ENCODE results near the gene PPP1R2.
A peak's percentile ranks its signal among the peaks of the same experiment; 100 is the strongest.
"Not testable (repeated sequence)": the region's sequence is repeated elsewhere in the genome, so short reads cannot be mapped to it uniquely, and the experiment has no call there.

Gene PPP1R2

DNA sequence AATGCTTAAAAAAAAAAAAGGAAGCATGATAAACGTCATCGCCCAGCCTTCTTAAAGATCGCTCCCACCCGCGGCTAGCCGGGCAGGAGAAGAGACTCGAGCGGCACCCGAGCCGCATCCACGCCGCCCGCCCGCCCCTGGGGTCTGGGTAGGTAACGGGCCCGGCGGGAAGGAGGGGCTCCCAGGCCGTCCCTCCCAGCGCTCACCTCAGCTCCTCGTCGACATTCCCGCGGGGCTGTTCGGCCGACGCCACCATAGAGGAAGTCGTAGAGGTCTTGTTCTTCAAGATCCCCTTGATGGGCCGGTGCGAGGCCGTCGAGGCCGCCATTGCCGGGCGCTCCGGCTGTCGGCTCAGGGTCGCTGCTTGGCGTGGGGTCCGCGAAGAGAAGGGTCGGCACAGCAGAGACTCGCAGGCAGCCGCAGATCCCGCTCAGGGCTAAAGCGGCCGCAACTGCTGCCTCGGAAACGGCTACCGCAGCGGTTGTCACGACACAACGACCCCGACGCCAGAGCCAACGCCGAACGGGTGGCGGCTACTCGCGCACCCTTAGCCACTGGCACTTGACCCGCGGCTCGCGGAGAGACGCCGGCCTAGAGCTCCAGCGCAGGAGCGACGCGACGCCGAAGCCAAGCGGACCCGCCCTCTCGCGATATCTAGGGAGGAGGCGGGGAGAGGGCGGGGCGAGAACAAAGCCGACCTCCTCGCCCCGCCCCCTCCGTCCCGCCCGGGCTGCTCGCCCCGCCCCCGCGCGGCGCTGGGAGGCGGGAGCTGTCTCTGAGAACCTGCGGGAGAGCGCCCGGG, at the start of gene PPP1R2:
TSS of gene PPP1R2 (minus strand) at position 628 of the 802 bp plus-strand sequence. CDS start at position 328, 300 bp downstream.
- peak; percentile 97 for DNase-seq (ENCODE audit: low spot score)

DNA sequence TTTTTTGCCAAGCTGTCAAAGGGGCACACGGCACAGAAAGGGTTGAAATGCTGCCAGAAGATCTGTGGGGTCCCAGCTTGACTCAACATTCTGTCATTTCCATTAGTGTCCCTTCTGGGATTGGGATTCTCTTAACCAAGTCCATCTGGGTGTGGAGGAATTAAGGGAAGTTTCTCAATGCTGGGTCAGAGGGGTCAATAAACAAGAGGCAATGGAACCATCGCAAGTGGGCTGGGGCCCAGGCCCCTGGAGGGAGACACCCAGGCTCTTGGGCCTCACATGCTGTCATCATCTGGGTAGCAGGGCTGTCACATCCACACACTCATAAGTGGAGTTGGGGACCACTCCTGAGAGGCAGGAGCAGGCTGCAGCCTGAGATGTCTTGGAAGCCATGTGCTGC, 48.7 kb upstream of the PPP1R2 start:
- no peak for DNase-seq (ENCODE audit: low spot score)

DNA sequence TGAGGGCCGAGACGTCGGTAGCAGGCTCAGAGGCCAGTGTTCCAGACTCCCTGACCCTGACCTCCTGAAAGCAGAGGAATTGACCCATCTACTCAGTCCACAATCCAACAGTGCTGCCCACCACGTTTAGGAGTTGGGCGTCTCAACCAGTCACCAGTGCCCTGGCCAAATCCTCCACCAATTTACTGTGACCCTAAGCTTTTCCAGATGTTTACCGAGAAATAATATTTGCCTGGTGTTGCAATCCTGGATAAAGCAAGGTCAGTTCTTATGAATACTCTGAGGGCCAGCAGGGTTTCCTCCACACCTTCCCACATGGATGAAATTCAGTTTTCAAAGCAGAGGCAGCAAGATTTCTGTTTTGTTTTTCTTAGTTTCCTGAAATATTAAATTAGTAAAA, 48.1 kb upstream of the PPP1R2 start:
- DNase-seq (ENCODE audit: low spot score), result no peak

DNA sequence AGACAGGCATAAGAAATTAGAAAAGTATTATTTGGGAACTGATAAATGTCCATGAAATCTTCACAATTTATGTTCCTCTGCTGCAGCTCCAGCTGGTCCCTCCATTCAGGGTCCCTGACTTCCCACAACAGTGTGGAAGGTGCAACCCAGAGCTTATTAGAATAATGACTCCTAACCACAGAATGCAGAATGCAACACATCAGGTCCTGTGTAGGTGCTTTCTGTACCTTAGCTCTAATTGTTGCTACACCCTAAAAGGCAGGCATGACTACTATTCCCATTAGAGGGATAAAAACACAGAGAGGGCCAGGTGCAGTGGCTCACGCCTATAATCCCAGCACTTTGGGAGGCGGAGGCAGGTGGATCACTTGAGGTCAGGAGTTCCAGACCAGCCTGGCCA, 47.3 kb upstream of the PPP1R2 start:
- not testable (repeated sequence) for DNase-seq (ENCODE audit: low spot score)

DNA sequence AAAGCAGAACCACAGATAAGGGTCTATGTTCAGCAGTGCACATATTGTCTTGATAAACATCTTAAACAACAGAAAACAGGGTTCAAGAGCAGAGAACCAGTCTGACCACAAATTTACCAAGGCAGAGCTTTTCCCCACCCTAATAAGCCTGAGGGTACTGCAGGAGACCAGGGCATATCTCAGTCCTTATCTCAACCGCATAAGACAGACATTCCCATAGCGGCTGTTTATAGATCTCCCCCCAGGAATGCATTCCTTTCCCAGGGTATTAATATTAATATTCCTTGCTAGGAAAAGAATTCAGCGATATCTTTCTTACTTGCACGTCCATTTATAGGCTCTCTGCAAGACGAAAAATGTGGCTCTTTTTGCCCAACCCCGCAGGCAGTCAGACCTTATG, 46.7 kb upstream of the PPP1R2 start:
- not testable (repeated sequence) for DNase-seq (ENCODE audit: low spot score)

DNA sequence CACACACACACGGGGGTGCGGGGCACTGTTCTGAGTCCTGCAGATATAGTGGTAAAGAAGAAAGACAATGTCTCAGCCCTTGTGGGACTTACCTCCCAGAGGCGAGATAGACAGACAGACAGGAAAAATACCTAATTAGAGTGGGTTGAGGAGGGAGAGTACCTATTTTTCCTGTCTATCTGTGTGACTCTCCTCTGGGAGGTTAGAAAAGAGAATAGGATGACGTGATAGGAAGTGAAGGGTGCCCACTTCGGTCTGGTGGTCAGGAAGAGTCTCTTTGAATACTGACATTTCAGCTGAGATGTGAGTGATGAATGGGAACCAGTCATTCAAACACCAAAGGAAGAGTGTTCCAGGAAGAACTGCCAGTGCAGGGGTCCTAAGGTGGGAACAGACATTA, 44.7 kb upstream of the PPP1R2 start:
- DNase-seq (ENCODE audit: low spot score), result no peak

DNA sequence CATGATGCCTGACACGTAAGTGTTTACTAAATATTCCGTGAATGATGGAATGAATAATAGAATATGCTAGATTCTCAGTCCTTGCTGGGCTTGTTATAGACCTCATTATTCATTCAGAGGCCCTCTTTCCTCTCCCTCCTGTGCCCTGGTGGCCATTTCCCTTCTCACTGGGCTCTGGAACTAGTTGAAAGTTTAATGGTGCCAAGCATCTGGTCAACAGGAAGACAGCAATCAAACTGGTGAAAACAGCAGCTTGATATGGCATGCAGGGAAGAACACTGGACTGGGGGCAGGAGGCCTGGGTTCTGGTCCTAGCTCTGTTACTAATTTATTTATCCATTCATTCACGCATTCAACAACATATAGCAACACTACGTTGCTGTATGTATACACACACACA, 44.3 kb upstream of the PPP1R2 start:
- DNase-seq (ENCODE audit: low spot score), result no peak

DNA sequence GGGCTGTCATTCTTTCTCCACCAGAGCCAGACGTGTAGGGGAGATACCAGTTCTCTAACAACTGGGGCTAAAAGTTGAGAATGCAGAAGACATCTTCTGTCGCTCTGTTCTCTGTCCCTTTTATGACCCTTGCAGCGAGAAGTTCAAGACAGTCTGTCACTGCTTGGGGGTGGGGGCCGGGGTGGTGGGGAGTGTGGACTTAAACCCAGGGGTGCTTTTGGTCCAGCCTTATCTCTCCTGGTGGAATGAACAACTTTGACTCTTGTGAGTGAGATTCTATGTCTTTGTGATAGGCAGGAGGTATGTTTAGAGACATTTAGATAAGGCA, 41.4 kb upstream of the PPP1R2 start:
- no peak for DNase-seq (ENCODE audit: low spot score)

DNA sequence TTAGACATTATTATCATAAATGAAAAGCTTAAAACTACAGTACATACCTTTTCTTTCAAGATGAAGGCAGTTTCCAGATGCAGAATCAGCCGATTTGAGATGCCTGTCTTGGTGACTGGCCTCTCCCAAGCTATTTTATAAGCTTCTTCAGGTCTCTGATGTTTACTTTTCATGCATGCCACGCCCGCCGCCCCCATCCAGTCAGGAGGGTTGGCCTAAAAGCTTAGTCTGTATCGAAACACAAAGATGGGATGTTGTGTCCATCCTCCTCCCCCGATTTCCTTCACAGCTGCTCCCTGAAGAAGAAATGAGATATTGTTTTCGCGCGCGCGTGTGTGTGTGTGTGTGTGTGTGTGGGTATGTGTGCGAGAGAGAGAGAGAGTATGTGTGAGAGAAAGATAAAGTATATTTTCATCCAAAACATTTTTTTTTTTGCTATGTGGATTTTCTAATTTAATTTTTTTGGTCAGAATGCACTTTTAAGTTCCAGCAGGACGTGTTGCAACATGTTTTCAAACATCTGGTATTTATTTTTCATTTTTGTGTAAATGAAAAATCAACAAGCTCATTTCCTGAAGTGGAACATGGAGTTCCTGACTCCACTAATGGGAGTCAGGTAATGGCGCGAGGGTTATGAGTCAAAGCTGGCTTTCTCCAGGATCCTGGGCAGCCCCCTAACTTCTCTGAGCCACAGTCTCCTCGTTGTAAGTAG, 40.9 kb upstream of the PPP1R2 start, which contains the start of gene APOD:
TSS of gene APOD (minus strand) at position 110 of the 712 bp plus-strand sequence. CDS start 4,479 bp downstream, outside the sequence.
- no peak for DNase-seq (ENCODE audit: low spot score)

DNA sequence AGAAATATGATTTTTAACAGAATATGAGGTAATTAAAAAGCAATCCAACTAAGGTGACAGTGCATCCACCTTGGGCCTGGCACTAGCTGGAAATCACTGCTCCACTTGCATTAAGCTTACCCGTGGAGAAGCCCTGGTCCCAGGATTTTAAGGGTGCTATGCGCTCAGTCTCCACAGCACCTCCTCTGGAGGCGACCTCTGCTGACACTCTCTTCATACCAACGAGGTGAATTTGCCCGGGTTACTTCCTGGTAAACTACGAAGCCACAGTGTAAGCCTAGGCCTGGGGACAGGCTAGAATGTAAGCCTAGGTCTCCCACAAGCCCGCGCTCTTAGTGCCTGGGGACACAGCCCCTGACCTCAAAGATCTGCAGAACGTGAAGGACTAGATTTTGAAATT, 39.8 kb upstream of the PPP1R2 start:
- peak; percentile 50 for DNase-seq (ENCODE audit: low spot score)

DNA sequence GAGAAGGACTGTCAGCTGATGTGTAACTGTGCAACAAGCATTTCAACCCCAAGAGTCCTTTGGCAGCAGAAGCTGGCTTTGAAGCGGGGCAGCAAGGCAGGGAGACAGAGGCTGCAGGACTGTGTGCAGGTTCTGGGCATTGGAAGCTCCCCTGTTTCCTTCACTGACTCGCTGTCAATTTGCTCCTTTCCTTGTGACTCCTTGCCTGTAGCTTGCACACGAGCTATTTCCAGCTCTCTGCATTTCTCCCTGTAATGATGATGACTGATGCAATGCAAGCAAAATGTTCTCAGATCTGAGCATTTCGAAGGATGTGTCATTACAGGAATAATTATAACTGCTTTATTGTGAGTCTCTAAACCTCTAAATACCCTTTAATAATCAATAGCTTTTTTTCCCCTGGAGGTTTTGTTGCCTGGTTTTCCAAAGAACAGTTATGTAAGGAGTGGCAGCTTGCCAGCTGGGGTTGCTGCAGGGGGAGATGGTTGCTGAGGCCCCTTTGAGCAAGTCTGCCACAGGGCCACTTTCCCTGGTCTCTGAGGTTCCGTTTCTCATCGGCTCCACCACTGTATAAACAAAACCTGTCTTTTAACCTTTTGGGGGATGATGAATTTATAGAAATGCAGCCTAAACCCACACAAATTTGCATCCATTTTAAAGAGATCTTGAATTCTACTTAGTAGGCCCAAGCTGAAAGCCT, 37.8 kb upstream of the PPP1R2 start:
- DNase-seq (ENCODE audit: low spot score), result no peak

DNA sequence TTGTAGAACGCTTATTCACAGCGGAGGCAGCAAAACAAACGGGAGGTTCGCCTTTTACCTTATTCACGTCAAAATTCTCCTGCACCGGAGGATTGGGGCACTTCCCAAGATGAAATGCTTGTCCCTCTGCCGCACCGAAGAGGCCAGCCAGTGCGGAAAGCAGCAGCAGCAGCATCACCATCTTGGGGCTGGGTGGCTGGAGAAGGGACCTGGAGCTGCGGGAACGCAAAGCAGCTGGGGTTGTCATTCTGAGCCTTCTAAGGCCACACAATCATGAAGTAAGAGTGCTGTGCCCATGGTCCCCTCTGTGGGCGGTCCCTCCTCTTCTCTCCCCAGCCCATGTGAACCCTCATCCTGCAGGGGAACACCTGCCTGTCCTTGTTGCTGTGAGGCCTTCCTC, 36.2 kb upstream of the PPP1R2 start:
- no peak for DNase-seq (ENCODE audit: low spot score)

DNA sequence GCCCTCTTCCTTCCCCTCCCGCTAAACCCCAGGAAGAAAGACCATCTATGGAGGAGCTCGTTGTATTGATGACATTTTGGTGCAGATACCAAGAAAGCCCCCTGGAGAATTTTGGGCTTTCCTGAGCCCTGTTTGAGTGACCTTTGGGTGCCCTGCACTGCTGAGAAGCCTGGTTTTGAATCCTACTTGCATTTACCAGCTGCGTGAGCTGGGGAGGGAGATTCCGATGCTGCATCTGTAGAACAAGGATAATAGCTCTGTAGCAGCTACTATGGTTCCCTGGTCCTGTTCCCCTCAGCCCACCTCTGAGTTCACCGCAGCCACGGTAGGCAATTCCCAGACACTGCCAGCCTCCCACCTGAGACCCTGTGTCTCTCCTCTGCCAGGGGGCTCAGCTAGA, 35.4 kb upstream of the PPP1R2 start:
- no peak for DNase-seq (ENCODE audit: low spot score)

DNA sequence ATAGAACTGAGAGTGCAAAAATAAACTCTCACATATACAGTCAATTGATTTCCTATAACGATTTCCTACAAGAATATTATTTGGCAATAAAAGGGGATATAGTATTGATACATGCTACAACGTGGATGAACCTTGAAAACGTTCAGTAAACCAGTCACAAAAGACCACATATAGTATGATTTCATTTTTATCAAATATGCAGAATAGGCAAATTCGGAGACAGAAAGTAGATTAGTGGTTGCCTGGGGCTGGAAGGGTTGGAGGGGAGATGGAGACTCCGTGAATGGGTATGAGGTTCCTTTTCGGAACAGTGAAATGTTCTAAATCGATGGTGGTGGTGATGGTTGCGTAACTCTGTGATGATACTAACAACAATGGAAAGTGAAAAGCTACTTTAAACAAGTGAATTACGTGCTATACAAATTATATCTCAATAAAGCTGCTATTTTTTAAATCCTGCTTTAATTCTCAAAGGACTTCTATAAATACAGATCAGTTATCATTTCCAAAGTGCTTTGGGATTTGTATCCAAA, 34.6 kb upstream of the PPP1R2 start:
- no peak for DNase-seq (ENCODE audit: low spot score)

DNA sequence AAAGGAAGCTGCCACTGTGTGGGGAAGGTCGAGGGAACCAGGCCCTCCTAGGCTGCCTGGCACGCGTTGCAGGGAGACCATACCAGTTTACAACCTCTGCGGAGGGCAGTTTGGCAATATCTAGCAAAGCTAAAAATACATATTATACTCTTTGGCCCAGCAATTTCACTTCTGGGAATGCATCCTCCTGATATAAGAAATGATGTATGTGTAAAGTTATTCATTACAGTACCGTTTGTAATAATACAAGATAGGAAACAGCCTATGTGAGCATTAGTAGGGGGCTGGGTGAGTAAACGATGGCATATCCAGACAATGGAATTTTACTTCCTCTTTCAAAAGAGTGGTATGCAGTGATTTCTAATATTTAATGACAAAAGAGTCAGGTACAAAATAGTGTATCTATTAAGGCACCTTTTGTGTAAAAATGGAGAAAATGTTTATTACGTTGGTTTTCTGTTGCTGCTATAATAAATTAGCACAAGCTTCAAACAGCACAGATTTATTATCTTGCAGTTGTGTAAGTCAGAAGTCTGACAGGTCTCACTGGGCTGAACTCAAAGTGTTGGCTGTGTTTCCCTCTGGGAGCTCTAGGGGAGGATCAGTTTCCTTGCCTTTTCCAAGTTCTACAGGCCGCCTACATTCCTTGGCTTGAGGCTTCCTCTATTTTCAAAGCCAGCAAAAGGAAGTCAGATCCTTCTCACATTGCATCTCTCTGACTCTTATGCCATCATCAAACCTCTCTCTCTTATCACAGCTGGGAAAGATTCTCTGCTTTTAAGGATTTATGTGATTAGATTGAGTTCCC, 31.6 kb upstream of the PPP1R2 start:
- no peak for DNase-seq (ENCODE audit: low spot score)

DNA sequence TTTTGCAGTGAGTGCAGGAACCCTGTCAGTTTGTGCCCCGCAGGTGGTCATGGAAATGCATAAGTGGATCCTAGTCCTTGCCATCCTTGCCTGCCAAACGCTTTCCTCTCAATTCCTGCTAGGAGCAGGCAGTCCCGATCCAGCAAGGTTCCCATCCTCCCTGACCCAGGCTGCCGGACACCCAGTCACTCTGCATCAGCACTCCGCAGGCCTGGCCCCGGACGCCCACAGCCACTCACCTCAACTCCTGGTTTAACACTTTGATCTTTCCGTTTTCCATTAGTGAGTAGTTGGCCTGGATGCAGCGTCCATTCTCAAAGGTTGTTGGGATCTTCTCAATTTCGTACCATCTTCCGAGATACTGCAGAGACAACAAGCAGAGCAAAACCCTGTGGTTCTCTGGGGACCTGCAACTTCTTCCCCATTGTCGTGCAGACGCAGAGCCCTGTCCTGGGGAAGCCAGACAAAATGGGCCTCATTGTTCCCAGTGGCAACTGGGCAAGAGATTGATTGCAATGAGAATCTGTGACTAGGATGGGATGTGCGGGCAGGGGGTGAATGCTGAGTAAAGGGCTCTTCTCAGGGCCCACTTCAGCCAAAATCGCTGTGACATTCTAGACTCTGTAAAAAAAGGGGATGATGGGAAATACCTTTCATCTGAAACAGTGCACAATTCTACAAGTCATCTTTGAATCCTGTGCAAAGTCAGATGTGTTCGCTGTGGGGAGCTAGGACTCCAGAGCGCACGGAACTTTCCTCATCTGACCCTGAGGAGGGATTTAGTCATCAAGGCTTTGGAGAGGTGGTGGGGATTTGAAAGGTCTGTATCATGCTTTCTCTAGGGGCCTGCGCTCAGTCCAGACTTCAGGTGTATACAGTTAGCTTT, 30.7 kb upstream of the PPP1R2 start:
- DNase-seq (ENCODE audit: low spot score), result no peak

DNA sequence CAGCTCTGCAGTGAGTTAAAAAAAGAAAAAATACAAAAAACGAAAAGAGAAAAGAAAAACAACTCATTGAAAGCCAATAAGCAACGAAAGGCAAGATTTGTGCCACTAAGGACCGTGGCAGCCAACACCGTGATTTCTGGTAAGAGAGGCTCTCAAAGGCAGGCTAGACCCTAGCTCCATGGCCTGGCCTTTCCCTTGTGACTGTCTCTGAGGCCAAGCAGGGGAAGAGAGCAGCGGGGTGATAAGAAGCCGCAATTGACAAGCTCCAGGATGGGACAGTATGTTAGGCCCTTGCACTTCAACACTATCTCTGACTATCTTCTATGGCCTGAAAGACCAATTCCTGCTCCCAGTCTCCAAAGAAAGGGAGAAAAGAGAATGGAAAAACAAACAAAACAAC, 28.2 kb upstream of the PPP1R2 start:
- no peak for DNase-seq (ENCODE audit: low spot score)

DNA sequence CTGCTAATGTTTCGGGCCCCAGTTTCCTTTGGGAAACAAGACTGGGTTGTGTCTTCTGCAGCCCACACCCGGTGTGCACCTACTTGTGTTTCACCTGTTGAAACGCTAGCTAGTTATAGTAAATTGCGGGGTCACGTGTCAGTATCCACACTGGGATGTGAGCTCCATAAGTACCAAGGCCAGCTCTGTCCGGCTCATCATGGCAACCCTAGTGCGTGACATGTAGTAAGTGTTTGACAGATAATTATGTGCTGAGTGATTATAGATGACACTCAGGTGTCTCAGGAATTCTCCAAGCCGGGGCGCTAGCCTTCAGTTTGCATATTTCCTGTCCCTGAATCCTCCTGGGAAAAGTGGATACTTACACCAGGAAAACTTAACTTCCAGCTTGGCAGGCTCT, 27.8 kb upstream of the PPP1R2 start:
- no peak for DNase-seq (ENCODE audit: low spot score)

DNA sequence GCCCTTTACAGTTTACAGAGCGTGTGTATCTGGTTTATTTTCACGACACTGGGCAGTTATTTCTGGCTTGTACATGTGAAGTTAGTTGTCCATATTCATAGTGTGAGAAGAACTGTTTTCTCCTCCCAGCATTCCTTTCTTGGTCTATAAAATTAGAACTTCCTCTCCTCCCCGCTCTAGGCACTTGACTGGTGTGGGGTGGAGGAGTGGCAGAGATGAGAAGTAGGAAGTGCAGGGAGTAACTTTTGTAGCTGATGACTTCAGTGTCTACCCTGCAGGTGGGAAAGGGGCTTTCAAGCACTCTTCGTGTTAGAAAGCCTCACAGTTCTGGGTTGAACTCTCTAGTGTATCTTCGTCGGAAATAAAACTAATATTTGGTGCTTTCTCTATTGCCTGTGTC, 27.2 kb upstream of the PPP1R2 start:
- DNase-seq (ENCODE audit: low spot score), result no peak

DNA sequence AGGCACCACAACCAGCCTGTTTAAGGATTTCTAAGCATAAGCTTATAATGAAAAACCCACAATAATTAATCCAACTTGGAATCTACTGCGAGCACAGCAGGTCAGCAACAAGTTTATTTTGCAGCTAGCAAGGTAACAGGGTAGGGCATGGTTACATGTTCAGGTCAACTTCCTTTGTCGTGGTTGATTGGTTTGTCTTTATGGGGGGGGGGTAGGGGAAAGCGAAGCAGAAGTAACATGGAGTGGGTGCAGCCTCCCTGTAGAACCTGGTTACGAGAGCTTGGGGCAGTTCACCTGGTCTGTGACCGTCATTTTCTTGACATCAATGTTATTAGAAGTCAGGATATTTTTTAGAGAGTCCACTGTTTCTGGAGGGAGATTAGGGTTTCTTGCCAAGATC, 25.5 kb upstream of the PPP1R2 start:
- no peak for DNase-seq (ENCODE audit: low spot score)

DNA sequence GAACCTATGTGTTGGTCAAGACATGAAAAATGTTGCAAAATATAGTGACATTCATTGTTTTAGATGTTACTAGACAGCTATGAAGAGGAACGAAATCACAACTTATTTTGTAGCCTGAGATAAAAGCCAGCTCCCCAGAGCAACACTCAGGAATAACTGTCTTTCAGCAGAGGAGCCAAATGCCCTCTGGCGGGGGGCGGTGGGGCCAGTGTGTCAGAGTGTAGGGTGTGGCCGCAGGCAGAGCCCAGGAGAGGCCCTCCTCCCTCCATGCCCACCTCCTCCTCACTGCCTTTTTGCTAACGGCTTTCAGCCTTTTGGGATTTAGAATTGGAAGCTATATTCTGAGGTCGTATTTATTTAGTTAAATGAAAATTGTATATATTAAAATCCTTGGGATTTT, 23.7 kb upstream of the PPP1R2 start:
- DNase-seq (ENCODE audit: low spot score), result no peak

All from iPS-NIHi11 (cell line).